HT1080 (cell line): ENCODE results near the gene SCAMP4. TPM values are rescaled to one million over a fixed set of nuclear protein-coding genes. Genes with fewer than 3 reads are reported as not detected.

Experiments
- DNase-seq: peaks from one replicate; pipeline ENCODE4 v3.0.0-alpha.2; 2015; ENCODE audit warnings: low read depth
- total RNA-seq: library from RNA; depleted of rRNA; stranded (reverse); fragments of >200 nt; shearing (Covaris generic); gene quantifications from 2 replicates; pipeline ENCODE4 v1.2.3, GENCODE V29; 2014

Gene SCAMP4
- total RNA-seq, 1 experiment from 2014 or later = 43.5 TPM

GRCh38 chr19:1955171-1956121, 50.2 kb downstream of the SCAMP4 start:
- no peak for DNase-seq

GRCh38 chr19:1956122-1956494, 50.9 kb downstream of the SCAMP4 start:
- DNase-seq = no peak

GRCh38 chr19:1956868-1957492, 51.8 kb downstream of the SCAMP4 start:
- DNase-seq = no peak

- no peak for DNase-seq
Observed at GRCh38 chr19:1957562-1958248, 52.5 kb downstream of the SCAMP4 start.

GRCh38 chr19:1959928-1960589, 54.9 kb downstream of the SCAMP4 start:
- DNase-seq = no peak

- DNase-seq = no peak
Observed at GRCh38 chr19:1961000-1961883, 56.0 kb downstream of the SCAMP4 start.

GRCh38 chr19:1962674-1963073, 57.5 kb downstream of the SCAMP4 start:
- DNase-seq = no peak

- DNase-seq = no peak
Observed at GRCh38 chr19:1967087-1967608, 61.9 kb downstream of the SCAMP4 start.

GRCh38 chr19:1968279-1969175, 63.3 kb downstream of the SCAMP4 start:
- no peak for DNase-seq

GRCh38 chr19:1969176-1970002, 64.2 kb downstream of the SCAMP4 start:
- DNase-seq = no peak

GRCh38 chr19:1970003-1970805, 65.0 kb downstream of the SCAMP4 start:
- DNase-seq = peak; percentile 45

GRCh38 chr19:1970806-1971502, 65.8 kb downstream of the SCAMP4 start:
- no peak for DNase-seq

- DNase-seq = no peak
Observed at GRCh38 chr19:1974381-1975161, 69.4 kb downstream of the SCAMP4 start.

- DNase-seq = no peak
Observed at GRCh38 chr19:1975162-1975480, 69.9 kb downstream of the SCAMP4 start.
